SJSA1 (cell line): ENCODE results near the gene DYNC1LI2. TPM values are rescaled to one million over a fixed set of nuclear protein-coding genes. Genes with fewer than 3 reads are reported as not detected.
A peak's percentile ranks its signal among the peaks of the same experiment; 100 is the strongest.

Experiments used
- DNase-seq, 2 experiments: peaks; one replicate each; pipeline ENCODE4 v3.0.0-alpha.2; 2015 to 2020; ENCODE audit warnings: low spot score in 2 of 2, low read depth in 1 of 2
- H3K27ac ChIP-seq: fragments of 250-450 bp; sonication (Bioruptor Pico); 2 replicates; pipeline ENCODE4 v1.5.1; 2020; ENCODE audit warnings: mild to moderate bottlenecking, moderate library complexity
- H3K27me3 ChIP-seq: fragments of 250-450 bp; sonication (Bioruptor Pico); replicated peaks from 2 replicates; pipeline ENCODE4 v1.5.1; 2020; ENCODE audit warnings: mild to moderate bottlenecking, moderate library complexity
- H3K36me3 ChIP-seq: fragments of 250-450 bp; sonication (Bioruptor Pico); 2 replicates; pipeline ENCODE4 v1.5.1; 2020; ENCODE audit warnings: mild to moderate bottlenecking
- H3K4me1 ChIP-seq: fragments of 250-450 bp; sonication (Bioruptor Pico); replicated peaks from 2 replicates; pipeline ENCODE4 v1.6.1; 2021; ENCODE audit warnings: mild to moderate bottlenecking
- H3K4me3 ChIP-seq: fragments of 250-450 bp; sonication (Bioruptor Pico); 2 replicates; pipeline ENCODE4 v1.5.1; 2020; ENCODE audit warnings: mild to moderate bottlenecking
- H3K9me3 ChIP-seq: fragments of 250-450 bp; sonication (Bioruptor Pico); replicated peaks from 2 replicates; pipeline ENCODE4 v1.5.1; 2020; ENCODE audit warnings: mild to moderate bottlenecking
- total RNA-seq: library from RNA; depleted of rRNA; stranded (reverse); fragments of >200 nt; shearing (Covaris generic); gene quantifications from 2 replicates; pipeline ENCODE4 v1.2.3, GENCODE V29; 2014

DYNC1LI2 gene
- total RNA-seq, 1 experiment from 2014 or later, result 101 TPM

GRCh38 chr16:66751992-66752322 lies 548 bp upstream of the DYNC1LI2 start:
- Histone ChIP-seq H3K27ac (no peak overlapping the region), H3K36me3 (peaks cover 44% of the 10 kb centered on the region), H3K27me3 (peaks cover 31% of the 10 kb centered on the region), H3K4me3 (peak overlapping the region; percentile 98), H3K9me3 (0 out of 2 replicates have a peak, but pooled peaks cover 4% of the 10 kb centered on the region), H3K4me1 (peaks cover 15% of the 10 kb centered on the region)
- no peak for DNase-seq

- H3K4me1 ChIP-seq, result peaks cover 15% of the 10 kb centered on the region
- H3K27me3 ChIP-seq, result peaks cover 21% of the 10 kb centered on the region
- peak overlapping the region; percentile 97 for H3K27ac ChIP-seq
- peak overlapping the region; percentile 98 for H3K4me3 ChIP-seq
- DNase-seq, result no peak
- peaks cover 53% of the 10 kb centered on the region for H3K36me3 ChIP-seq
- H3K9me3 ChIP-seq, result 0 out of 2 replicates have a peak, but pooled peaks cover 4% of the 10 kb centered on the region
These were observed 431 bp downstream of the DYNC1LI2 start for GRCh38 chr16:66751053-66751302.

- H3K36me3 ChIP-seq, result peaks cover 57% of the 10 kb centered on the region
- peaks cover 16% of the 10 kb centered on the region for H3K27me3 ChIP-seq
- 0 out of 2 replicates have a peak, but pooled peaks cover 4% of the 10 kb centered on the region for H3K9me3 ChIP-seq
- peak overlapping the region; percentile 97 for H3K27ac ChIP-seq
- peak overlapping the region; percentile 98 for H3K4me3 ChIP-seq
- H3K4me1 ChIP-seq, result peaks cover 15% of the 10 kb centered on the region
- DNase-seq, result no peak
These were observed 943 bp downstream of the DYNC1LI2 start for GRCh38 chr16:66750279-66751052.

GRCh38 chr16:66746682-66747081 lies 4.7 kb downstream of the DYNC1LI2 start:
- DNase-seq, result no peak
- peaks cover 22% of the 10 kb centered on the region for H3K4me1 ChIP-seq
- H3K9me3 ChIP-seq, result 0 out of 2 replicates have a peak, but pooled peaks cover 2% of the 10 kb centered on the region
- no peak overlapping the region for H3K4me3 ChIP-seq
- H3K27me3 ChIP-seq, result no peaks in the 10 kb centered on the region
- H3K36me3 ChIP-seq, result peaks cover 94% of the 10 kb centered on the region
- H3K27ac ChIP-seq, result no peak overlapping the region

- Histone ChIP-seq H3K9me3 (no peaks in the 10 kb centered on the region), H3K4me1 (peaks cover 26% of the 10 kb centered on the region), H3K27me3 (no peaks in the 10 kb centered on the region), H3K4me3 (no peak overlapping the region), H3K36me3 (peaks cover 92% of the 10 kb centered on the region), H3K27ac (no peak overlapping the region)
- no peak for DNase-seq
These were observed 5.4 kb downstream of the DYNC1LI2 start for GRCh38 chr16:66746048-66746447.

- Histone ChIP-seq H3K4me3 (no peak overlapping the region), H3K27me3 (no peaks in the 10 kb centered on the region), H3K36me3 (peaks cover 94% of the 10 kb centered on the region), H3K9me3 (no peaks in the 10 kb centered on the region), H3K27ac (peak overlapping the region; percentile 32; the same call in 1 of the 2 replicates), H3K4me1 (peaks cover 25% of the 10 kb centered on the region)
- DNase-seq, result no peak
These were observed 9.2 kb downstream of the DYNC1LI2 start for GRCh38 chr16:66741950-66742808.

GRCh38 chr16:66741169-66741900 lies 10.1 kb downstream of the DYNC1LI2 start:
- no peak overlapping the region for H3K4me3 ChIP-seq
- no peaks in the 10 kb centered on the region for H3K27me3 ChIP-seq
- H3K4me1 ChIP-seq, result peaks cover 25% of the 10 kb centered on the region
- H3K27ac ChIP-seq, result peak overlapping the region; percentile 35
- no peaks in the 10 kb centered on the region for H3K9me3 ChIP-seq
- H3K36me3 ChIP-seq, result peaks cover 94% of the 10 kb centered on the region
- peak; percentile 82 to 84 for DNase-seq

GRCh38 chr16:66740533-66740932 lies 10.9 kb downstream of the DYNC1LI2 start:
- Histone ChIP-seq H3K27ac (no peak overlapping the region), H3K36me3 (peaks cover 96% of the 10 kb centered on the region), H3K4me3 (no peak overlapping the region), H3K4me1 (peaks cover 25% of the 10 kb centered on the region), H3K9me3 (no peaks in the 10 kb centered on the region), H3K27me3 (no peaks in the 10 kb centered on the region)
- no peak for DNase-seq

- peak in 1 of 2 experiments; percentile 53 for DNase-seq
- Histone ChIP-seq H3K27ac (no peak overlapping the region), H3K36me3 (peaks cover 96% of the 10 kb centered on the region), H3K27me3 (no peaks in the 10 kb centered on the region), H3K9me3 (no peaks in the 10 kb centered on the region), H3K4me1 (peaks cover 25% of the 10 kb centered on the region), H3K4me3 (no peak overlapping the region)
These were observed 11.4 kb downstream of the DYNC1LI2 start for GRCh38 chr16:66740010-66740409.

- Histone ChIP-seq H3K36me3 (peaks cover 97% of the 10 kb centered on the region), H3K27me3 (no peaks in the 10 kb centered on the region), H3K4me3 (no peak overlapping the region), H3K27ac (no peak overlapping the region), H3K4me1 (peaks cover 6% of the 10 kb centered on the region), H3K9me3 (no peaks in the 10 kb centered on the region)
- no peak for DNase-seq
These were observed 15.5 kb downstream of the DYNC1LI2 start for GRCh38 chr16:66735891-66736290.

- Histone ChIP-seq H3K4me1 (no peaks in the 10 kb centered on the region), H3K9me3 (no peaks in the 10 kb centered on the region), H3K27me3 (no peaks in the 10 kb centered on the region), H3K4me3 (no peak overlapping the region), H3K36me3 (peaks cover 95% of the 10 kb centered on the region), H3K27ac (no peak overlapping the region)
- DNase-seq, result no peak
These were observed 20.3 kb downstream of the DYNC1LI2 start for GRCh38 chr16:66731101-66731500.

- no peaks in the 10 kb centered on the region for H3K27me3 ChIP-seq
- no peak for DNase-seq
- no peak overlapping the region for H3K4me3 ChIP-seq
- H3K9me3 ChIP-seq, result no peaks in the 10 kb centered on the region
- H3K4me1 ChIP-seq, result no peaks in the 10 kb centered on the region
- peaks cover 97% of the 10 kb centered on the region for H3K36me3 ChIP-seq
- H3K27ac ChIP-seq, result no peak overlapping the region
These were observed 22.6 kb downstream of the DYNC1LI2 start for GRCh38 chr16:66728804-66729203.

GRCh38 chr16:66728117-66728787 lies 23.2 kb downstream of the DYNC1LI2 start:
- peak in 1 of 2 experiments; percentile 49 for DNase-seq
- Histone ChIP-seq H3K4me3 (no peak overlapping the region), H3K27ac (no peak overlapping the region), H3K4me1 (no peaks in the 10 kb centered on the region), H3K27me3 (no peaks in the 10 kb centered on the region), H3K36me3 (peaks cover 97% of the 10 kb centered on the region), H3K9me3 (no peaks in the 10 kb centered on the region)
